ENCODE results near the gene PACRG.
"Not testable (repeated sequence)": the region's sequence is repeated elsewhere in the genome, so short reads cannot be mapped to it uniquely, and the experiment has no call there.

PACRG gene

GRCh38 chr6:162965366-162965765 lies 237.6 kb downstream of the PACRG start:
- Histone ChIP-seq H3K4me3 (ENCODE audit: low read depth in 1 of 2, low read length in 2 of 2) (no peak overlapping the region), H3K4me1 (ENCODE audit: control insufficient read depth in 1 of 2, insufficient read depth in 2 of 2, low read length in 2 of 2) (no peaks in the 10 kb centered on the region), H3K9ac (ENCODE audit: low read depth in 1 of 2, low read length in 2 of 2) (no peak overlapping the region), H3K27me3 (ENCODE audit: control insufficient read depth in 1 of 2, insufficient read depth in 2 of 2, low read length in 2 of 2) (no peaks in the 10 kb centered on the region), H3K27ac (ENCODE audit: low read depth, low read length) (no peak overlapping the region), H3K9me3 (ENCODE audit: control insufficient read depth in 1 of 2, low read length in 2 of 2) (peaks cover 0 to 5% of the 10 kb centered on the region in 2 donors), H3K36me3 (ENCODE audit: control insufficient read depth in 1 of 2, insufficient read depth in 2 of 2, low read length in 2 of 2) (no peaks in the 10 kb centered on the region)

GRCh38 chr6:162970246-162970645 lies 242.5 kb downstream of the PACRG start:
- Histone ChIP-seq H3K9ac (ENCODE audit: low read depth in 1 of 2, low read length in 2 of 2) (no peak overlapping the region), H3K36me3 (ENCODE audit: control insufficient read depth in 1 of 2, insufficient read depth in 2 of 2, low read length in 2 of 2) (no peaks in the 10 kb centered on the region), H3K9me3 (ENCODE audit: control insufficient read depth in 1 of 2, low read length in 2 of 2) (peaks cover 0 to 2% of the 10 kb centered on the region in 2 donors), H3K4me1 (ENCODE audit: control insufficient read depth in 1 of 2, insufficient read depth in 2 of 2, low read length in 2 of 2) (no peaks in the 10 kb centered on the region), H3K27me3 (ENCODE audit: control insufficient read depth in 1 of 2, insufficient read depth in 2 of 2, low read length in 2 of 2) (no peaks in the 10 kb centered on the region), H3K4me3 (ENCODE audit: low read depth in 1 of 2, low read length in 2 of 2) (no peak overlapping the region), H3K27ac (ENCODE audit: low read depth, low read length) (no peak overlapping the region)

GRCh38 chr6:162971356-162971755 lies 243.6 kb downstream of the PACRG start:
- Histone ChIP-seq H3K36me3 (ENCODE audit: control insufficient read depth in 1 of 2, insufficient read depth in 2 of 2, low read length in 2 of 2) (no peaks in the 10 kb centered on the region), H3K4me3 (ENCODE audit: low read depth in 1 of 2, low read length in 2 of 2) (no peak overlapping the region), H3K9ac (ENCODE audit: low read depth in 1 of 2, low read length in 2 of 2) (no peak overlapping the region), H3K27me3 (ENCODE audit: control insufficient read depth in 1 of 2, insufficient read depth in 2 of 2, low read length in 2 of 2) (no peaks in the 10 kb centered on the region), H3K9me3 (ENCODE audit: control insufficient read depth in 1 of 2, low read length in 2 of 2) (peaks cover 0 to 2% of the 10 kb centered on the region in 2 donors), H3K27ac (ENCODE audit: low read depth, low read length) (no peak overlapping the region), H3K4me1 (ENCODE audit: control insufficient read depth in 1 of 2, insufficient read depth in 2 of 2, low read length in 2 of 2) (no peaks in the 10 kb centered on the region)

- Histone ChIP-seq H3K27me3 (ENCODE audit: control insufficient read depth in 1 of 2, insufficient read depth in 2 of 2, low read length in 2 of 2) (no peaks in the 10 kb centered on the region), H3K9ac (ENCODE audit: low read depth in 1 of 2, low read length in 2 of 2) (no peak overlapping the region), H3K9me3 (ENCODE audit: control insufficient read depth in 1 of 2, low read length in 2 of 2) (peaks cover 0 to 2% of the 10 kb centered on the region in 2 donors), H3K36me3 (ENCODE audit: control insufficient read depth in 1 of 2, insufficient read depth in 2 of 2, low read length in 2 of 2) (no peaks in the 10 kb centered on the region), H3K4me3 (ENCODE audit: low read depth in 1 of 2, low read length in 2 of 2) (no peak overlapping the region), H3K27ac (ENCODE audit: low read depth, low read length) (no peak overlapping the region), H3K4me1 (ENCODE audit: control insufficient read depth in 1 of 2, insufficient read depth in 2 of 2, low read length in 2 of 2) (no peaks in the 10 kb centered on the region)
These were observed 245.5 kb downstream of the PACRG start for GRCh38 chr6:162973151-162973872.

- Histone ChIP-seq H3K9me3 (ENCODE audit: control insufficient read depth in 1 of 2, low read length in 2 of 2) (peaks cover 0 to 2% of the 10 kb centered on the region in 2 donors), H3K4me3 (ENCODE audit: low read depth in 1 of 2, low read length in 2 of 2) (no peak overlapping the region), H3K36me3 (ENCODE audit: control insufficient read depth in 1 of 2, insufficient read depth in 2 of 2, low read length in 2 of 2) (no peaks in the 10 kb centered on the region), H3K4me1 (ENCODE audit: control insufficient read depth in 1 of 2, insufficient read depth in 2 of 2, low read length in 2 of 2) (no peaks in the 10 kb centered on the region), H3K27me3 (ENCODE audit: control insufficient read depth in 1 of 2, insufficient read depth in 2 of 2, low read length in 2 of 2) (no peaks in the 10 kb centered on the region), H3K9ac (ENCODE audit: low read depth in 1 of 2, low read length in 2 of 2) (no peak overlapping the region), H3K27ac (ENCODE audit: low read depth, low read length) (no peak overlapping the region)
These were observed 246.2 kb downstream of the PACRG start for GRCh38 chr6:162973980-162974379.

- Histone ChIP-seq H3K36me3 (ENCODE audit: control insufficient read depth in 1 of 2, insufficient read depth in 2 of 2, low read length in 2 of 2) (no peaks in the 10 kb centered on the region), H3K4me3 (ENCODE audit: low read depth in 1 of 2, low read length in 2 of 2) (no peak overlapping the region), H3K27me3 (ENCODE audit: control insufficient read depth in 1 of 2, insufficient read depth in 2 of 2, low read length in 2 of 2) (no peaks in the 10 kb centered on the region), H3K9me3 (ENCODE audit: control insufficient read depth in 1 of 2, low read length in 2 of 2) (no peaks in the 10 kb centered on the region), H3K9ac (ENCODE audit: low read depth in 1 of 2, low read length in 2 of 2) (no peak overlapping the region), H3K4me1 (ENCODE audit: control insufficient read depth in 1 of 2, insufficient read depth in 2 of 2, low read length in 2 of 2) (no peaks in the 10 kb centered on the region), H3K27ac (ENCODE audit: low read depth, low read length) (no peak overlapping the region)
These were observed 246.9 kb downstream of the PACRG start for GRCh38 chr6:162974685-162975084.

GRCh38 chr6:162976141-162976540 lies 248.4 kb downstream of the PACRG start:
- no peak overlapping the region for H3K27ac ChIP-seq (ENCODE audit: low read depth, low read length)
- no peaks in the 10 kb centered on the region for H3K9me3 ChIP-seq (ENCODE audit: control insufficient read depth in 1 of 2, low read length in 2 of 2)
- no peak overlapping the region for H3K4me3 ChIP-seq (ENCODE audit: low read depth in 1 of 2, low read length in 2 of 2)
- H3K27me3 ChIP-seq (ENCODE audit: control insufficient read depth in 1 of 2, insufficient read depth in 2 of 2, low read length in 2 of 2), result no peaks in the 10 kb centered on the region
- no peak overlapping the region for H3K9ac ChIP-seq (ENCODE audit: low read depth in 1 of 2, low read length in 2 of 2)
- H3K36me3 ChIP-seq (ENCODE audit: control insufficient read depth in 1 of 2, insufficient read depth in 2 of 2, low read length in 2 of 2), result no peaks in the 10 kb centered on the region
- H3K4me1 ChIP-seq (ENCODE audit: control insufficient read depth in 1 of 2, insufficient read depth in 2 of 2, low read length in 2 of 2), result no peaks in the 10 kb centered on the region

- not testable (repeated sequence) for H3K9me3 ChIP-seq (ENCODE audit: control insufficient read depth in 1 of 2, low read length in 2 of 2); H3K27me3 ChIP-seq (ENCODE audit: control insufficient read depth in 1 of 2, insufficient read depth in 2 of 2, low read length in 2 of 2); H3K4me3 ChIP-seq (ENCODE audit: low read depth in 1 of 2, low read length in 2 of 2); H3K36me3 ChIP-seq (ENCODE audit: control insufficient read depth in 1 of 2, insufficient read depth in 2 of 2, low read length in 2 of 2); H3K27ac ChIP-seq (ENCODE audit: low read depth, low read length); H3K4me1 ChIP-seq (ENCODE audit: control insufficient read depth in 1 of 2, insufficient read depth in 2 of 2, low read length in 2 of 2); H3K9ac ChIP-seq (ENCODE audit: low read depth in 1 of 2, low read length in 2 of 2)
These were observed 255.5 kb downstream of the PACRG start for GRCh38 chr6:162983234-162983633.

- Histone ChIP-seq H3K27me3 (ENCODE audit: control insufficient read depth in 1 of 2, insufficient read depth in 2 of 2, low read length in 2 of 2) (no peaks in the 10 kb centered on the region), H3K4me3 (ENCODE audit: low read depth in 1 of 2, low read length in 2 of 2) (no peak overlapping the region), H3K4me1 (ENCODE audit: control insufficient read depth in 1 of 2, insufficient read depth in 2 of 2, low read length in 2 of 2) (no peaks in the 10 kb centered on the region), H3K9me3 (ENCODE audit: control insufficient read depth in 1 of 2, low read length in 2 of 2) (peaks cover 4 to 8% of the 10 kb centered on the region in 2 donors), H3K36me3 (ENCODE audit: control insufficient read depth in 1 of 2, insufficient read depth in 2 of 2, low read length in 2 of 2) (peaks cover 0 to 5% of the 10 kb centered on the region in 2 donors), H3K9ac (ENCODE audit: low read depth in 1 of 2, low read length in 2 of 2) (no peak overlapping the region), H3K27ac (ENCODE audit: low read depth, low read length) (no peak overlapping the region)
These were observed 271.0 kb downstream of the PACRG start for GRCh38 chr6:162998777-162999176.

- Histone ChIP-seq H3K27me3 (ENCODE audit: control insufficient read depth in 1 of 2, insufficient read depth in 2 of 2, low read length in 2 of 2) (no peaks in the 10 kb centered on the region), H3K9me3 (ENCODE audit: control insufficient read depth in 1 of 2, low read length in 2 of 2) (peaks cover 4 to 8% of the 10 kb centered on the region in 2 donors), H3K4me3 (ENCODE audit: low read depth in 1 of 2, low read length in 2 of 2) (no peak overlapping the region), H3K36me3 (ENCODE audit: control insufficient read depth in 1 of 2, insufficient read depth in 2 of 2, low read length in 2 of 2) (peaks cover 0 to 5% of the 10 kb centered on the region in 2 donors), H3K27ac (ENCODE audit: low read depth, low read length) (no peak overlapping the region), H3K9ac (ENCODE audit: low read depth in 1 of 2, low read length in 2 of 2) (no peak overlapping the region), H3K4me1 (ENCODE audit: control insufficient read depth in 1 of 2, insufficient read depth in 2 of 2, low read length in 2 of 2) (no peaks in the 10 kb centered on the region)
These were observed 272.0 kb downstream of the PACRG start for GRCh38 chr6:162999575-163000285.
